SK-N-SH (cell line): ENCODE data around the gene TOX2. TPM values are rescaled to one million over a fixed set of nuclear protein-coding genes. Genes with fewer than 3 reads are reported as not detected.

ENCODE experiments used
- CTCF ChIA-PET: fragments of 300-600, 350-600 bp; formaldehyde crosslinking; extraction: SDS; loops from one replicate; lab custom pipeline; 2021; lab: Yijun Ruan, JAX
- POLR2A ChIA-PET: fragments of 350-600 bp; sonication (Branson Sonifier 250); formaldehyde crosslinking; extraction: SDS; loops from one replicate; lab custom pipeline; 2020; ENCODE audit warnings: antibody characterized with exemption, inconsistent platforms; lab: Yijun Ruan, JAX
- DNase-seq: peaks from one replicate; pipeline ENCODE4 v3.0.0; 2012
- H2AFZ ChIP-seq: fragments of 200-600 bp; sonication (generic); 2 replicates; pipeline ENCODE4 v1.8.1; 2016; ENCODE audit warnings: antibody characterized with exemption, mild to moderate bottlenecking, low read depth
- H3F3A ChIP-seq: fragments of 200-600 bp; sonication (generic); replicated peaks from 2 replicates; pipeline ENCODE3; 2016; ENCODE audit warnings: antibody characterized with exemption, mild to moderate bottlenecking; ENCODE audit not compliant: insufficient read depth
- H3K27ac ChIP-seq, 2 experiments: fragments of 200-500 bp in 1 of 2; fragments of 200-600 bp in 1 of 2; sonication (Bioruptor generic) in 1 of 2; sonication (generic), shearing (Covaris generic) in 1 of 2; 2 replicates each; pipeline versions ENCODE4 v1.5.1 to v1.6.1; 2014 to 2016; ENCODE audit warnings: low read depth in 2 of 2, inconsistent platforms in 1 of 2, low read length in 1 of 2, mild to moderate bottlenecking in 1 of 2, mixed read lengths in 1 of 2
- H3K27me3 ChIP-seq: fragments of 200-600 bp; sonication (generic), shearing (Covaris generic); 2 replicates; pipeline ENCODE4 v1.6.1; 2016; ENCODE audit warnings: mixed run types; ENCODE audit not compliant: insufficient read depth
- H3K36me3 ChIP-seq, 2 experiments: fragments of 200-500 bp in 1 of 2; fragments of 200-600 bp in 1 of 2; sonication (Bioruptor generic) in 1 of 2; sonication (generic) in 1 of 2; replicated peaks in 1 of 2; 2 replicates each; pipeline versions ENCODE3 to v1.5.1; 2014 to 2016; ENCODE audit warnings: low read length in 1 of 2, mild to moderate bottlenecking in 1 of 2; ENCODE audit not compliant: insufficient read depth in 2 of 2, control insufficient read depth in 1 of 2
- H3K4me1 ChIP-seq, 2 experiments: fragments of 200-500 bp in 1 of 2; fragments of 200-600 bp in 1 of 2; sonication (Bioruptor generic) in 1 of 2; sonication (generic), shearing (Covaris generic) in 1 of 2; 2 replicates each; pipeline versions ENCODE4 v1.5.1 to v1.6.1; 2014 to 2016; ENCODE audit warnings: low read depth in 1 of 2, low read length in 1 of 2, mixed run types in 1 of 2; ENCODE audit not compliant: insufficient read depth in 2 of 2, control insufficient read depth in 1 of 2
- H3K4me2 ChIP-seq: fragments of 200-600 bp; sonication (generic), shearing (Covaris generic); 2 replicates; pipeline ENCODE4 v1.6.1; 2017; ENCODE audit warnings: mixed run types
- H3K4me3 ChIP-seq, 2 experiments: fragments of 200-500 bp in 1 of 2; fragments of 200-600 bp in 1 of 2; sonication (Bioruptor generic) in 1 of 2; sonication (generic), shearing (Covaris generic) in 1 of 2; 2 replicates each; pipeline versions ENCODE4 v1.5.1 to v1.8.1; 2014 to 2016; ENCODE audit warnings: low read depth in 2 of 2, inconsistent platforms in 1 of 2, low read length in 1 of 2, mild to moderate bottlenecking in 1 of 2, mixed read lengths in 1 of 2, moderate library complexity in 1 of 2
- H3K79me2 ChIP-seq: fragments of 200-600 bp; sonication (generic); 2 replicates; pipeline ENCODE4 v1.8.1; 2017; ENCODE audit warnings: mild to moderate bottlenecking; ENCODE audit not compliant: insufficient read depth
- H3K9ac ChIP-seq: fragments of 200-600 bp; sonication (generic); 2 replicates; pipeline ENCODE4 v1.6.1; 2017; ENCODE audit warnings: mixed run types
- H3K9me2 ChIP-seq: fragments of 200-600 bp; sonication (generic); 2 replicates; pipeline ENCODE4 v1.6.1; 2017; ENCODE audit warnings: mixed run types
- H3K9me3 ChIP-seq: fragments of 200-600 bp; sonication (generic); 2 replicates; pipeline ENCODE4 v1.6.1; 2017; ENCODE audit warnings: mixed run types, mild to moderate bottlenecking, moderate library complexity
- H4K20me1 ChIP-seq: fragments of 200-600 bp; sonication (generic); 2 replicates; pipeline ENCODE4 v1.6.1; 2017; ENCODE audit warnings: mild to moderate bottlenecking, mixed run types; ENCODE audit not compliant: insufficient read depth
- JUND ChIP-seq: IDR thresholded peaks from 2 replicates; pipeline ENCODE4 v1.4.0; 2012
- RCOR1 ChIP-seq: fragments of 150-350 bp; IDR thresholded peaks from 2 replicates; pipeline ENCODE4 v1.6.1; 2017; ENCODE audit warnings: antibody characterized with exemption, low read length
- RXRA ChIP-seq: IDR thresholded peaks from 2 replicates; pipeline ENCODE4 v1.4.0; 2012; ENCODE audit warnings: low read depth, mild to moderate bottlenecking, borderline replicate concordance
- USF2 ChIP-seq: fragments of 150-350 bp; IDR thresholded peaks from 2 replicates; pipeline ENCODE4 v1.6.1; 2017; ENCODE audit warnings: antibody characterized with exemption, low read length, low read depth, borderline replicate concordance
- WGBS: methylation state at CpG from one replicate; pipeline ENCODE4 v1.1.6; 2017; ENCODE audit warnings: low lambda C conversion rate; 5-methylcytosine and 5-hydroxymethylcytosine counted together
- polyA plus RNA-seq, 3 experiments: library from polyadenylated mRNA; depleted of rRNA; stranded (reverse); fragments of >200 nt; gene quantifications; 2 replicates each; pipeline ENCODE4 v1.2.3, GENCODE V29; 2012
- TF ChIP-seq, protein P1 (sequence below): IDR thresholded peaks from 2 replicates; pipeline ENCODE4; 2012
- TF ChIP-seq, protein P2 (sequence below): fragments of 200-600 bp; sonication (generic); IDR thresholded peaks from 2 replicates; pipeline ENCODE4 v1.6.1; 2017; ENCODE audit warnings: antibody characterized with exemption, mild to moderate bottlenecking, moderate library complexity

The TOX2 gene
- polyA plus RNA-seq, 1 of the 3 experiments (the other 2 are of a cell fraction) = 15.4 TPM

GRCh38 chr20:43963872-43964791 lies 49.5 kb downstream of the TOX2 start:
- H3K4me2 ChIP-seq = no peak overlapping the region
- peaks cover 3 to 49% of the 10 kb centered on the region in 2 experiments; a peak in 3 of 4 replicates for H3K4me1 ChIP-seq
- CTCF ChIA-PET = interaction anchor here (0.8 to 1.2 kb wide), 3 partner anchors 19 to 226 kb away, joined by 3 to 5 read pairs (median 3); no protein-coding TSS in a partner anchor

GRCh38 chr20:43968341-43969000 lies 53.8 kb downstream of the TOX2 start:
- Histone ChIP-seq H3K9me3 (no peaks in the 10 kb centered on the region), H3K27me3 (no peaks in the 10 kb centered on the region), H3K4me3 (no peak overlapping the region), H3K79me2 (no peaks in the 10 kb centered on the region), H2AFZ (no peak overlapping the region), H3K4me2 (no peak overlapping the region), H3K9ac (no peak overlapping the region), H3K4me1 (peaks cover 3 to 8% of the 10 kb centered on the region in 2 experiments; a peak in 2 of 4 replicates), H4K20me1 (no peaks in the 10 kb centered on the region), H3K36me3 (no peaks in the 10 kb centered on the region), H3K27ac (no peak overlapping the region)
- POLR2A ChIA-PET = no interaction called here
- no peak for DNase-seq
- CTCF ChIA-PET = interaction anchor here (1.2 to 1.3 kb wide), 2 partner anchors 9 to 14 kb away, joined by 3 to 4 read pairs; no protein-coding TSS in a partner anchor
- no peak for TF ChIP-seq USF2
- no peak for TF ChIP-seq RXRA
- TF ChIP-seq, all 33 proteins: peak for 0
- Histone ChIP-seq H3K9me2 (no peaks in the 10 kb centered on the region), H3F3A (no peaks in the 10 kb centered on the region)
- 84% methylated on average over 5 of the region's 5 CpGs for WGBS

More at GRCh38 chr20:43963872-43964791, 49.5 kb downstream of the TOX2 start:
- no peak overlapping the region for H3K9ac ChIP-seq
- H3F3A ChIP-seq = no peaks in the 10 kb centered on the region
- TF ChIP-seq, protein P1, sequence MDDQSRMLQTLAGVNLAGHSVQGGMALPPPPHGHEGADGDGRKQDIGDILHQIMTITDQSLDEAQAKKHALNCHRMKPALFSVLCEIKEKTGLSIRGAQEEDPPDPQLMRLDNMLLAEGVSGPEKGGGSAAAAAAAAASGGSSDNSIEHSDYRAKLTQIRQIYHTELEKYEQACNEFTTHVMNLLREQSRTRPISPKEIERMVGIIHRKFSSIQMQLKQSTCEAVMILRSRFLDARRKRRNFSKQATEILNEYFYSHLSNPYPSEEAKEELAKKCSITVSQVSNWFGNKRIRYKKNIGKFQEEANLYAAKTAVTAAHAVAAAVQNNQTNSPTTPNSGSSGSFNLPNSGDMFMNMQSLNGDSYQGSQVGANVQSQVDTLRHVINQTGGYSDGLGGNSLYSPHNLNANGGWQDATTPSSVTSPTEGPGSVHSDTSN = no peak
- TF ChIP-seq USF2 = no peak
- no peak for TF ChIP-seq JUND
- TF ChIP-seq, protein P2, sequence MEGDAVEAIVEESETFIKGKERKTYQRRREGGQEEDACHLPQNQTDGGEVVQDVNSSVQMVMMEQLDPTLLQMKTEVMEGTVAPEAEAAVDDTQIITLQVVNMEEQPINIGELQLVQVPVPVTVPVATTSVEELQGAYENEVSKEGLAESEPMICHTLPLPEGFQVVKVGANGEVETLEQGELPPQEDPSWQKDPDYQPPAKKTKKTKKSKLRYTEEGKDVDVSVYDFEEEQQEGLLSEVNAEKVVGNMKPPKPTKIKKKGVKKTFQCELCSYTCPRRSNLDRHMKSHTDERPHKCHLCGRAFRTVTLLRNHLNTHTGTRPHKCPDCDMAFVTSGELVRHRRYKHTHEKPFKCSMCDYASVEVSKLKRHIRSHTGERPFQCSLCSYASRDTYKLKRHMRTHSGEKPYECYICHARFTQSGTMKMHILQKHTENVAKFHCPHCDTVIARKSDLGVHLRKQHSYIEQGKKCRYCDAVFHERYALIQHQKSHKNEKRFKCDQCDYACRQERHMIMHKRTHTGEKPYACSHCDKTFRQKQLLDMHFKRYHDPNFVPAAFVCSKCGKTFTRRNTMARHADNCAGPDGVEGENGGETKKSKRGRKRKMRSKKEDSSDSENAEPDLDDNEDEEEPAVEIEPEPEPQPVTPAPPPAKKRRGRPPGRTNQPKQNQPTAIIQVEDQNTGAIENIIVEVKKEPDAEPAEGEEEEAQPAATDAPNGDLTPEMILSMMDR = no peak
- TF ChIP-seq RCOR1 = no peak
- no peaks in the 10 kb centered on the region for H4K20me1 ChIP-seq
- H3K27me3 ChIP-seq = no peaks in the 10 kb centered on the region
- no peaks in the 10 kb centered on the region for H3K36me3 ChIP-seq
- no peak for DNase-seq
- no peak overlapping the region for H2AFZ ChIP-seq
- 95% methylated on average over 10 of the region's 10 CpGs for WGBS
- H3K27ac ChIP-seq = no peak overlapping the region
- H3K9me2 ChIP-seq = no peaks in the 10 kb centered on the region
- H3K79me2 ChIP-seq = no peaks in the 10 kb centered on the region
- H3K4me3 ChIP-seq = no peak overlapping the region
- POLR2A ChIA-PET = no interaction called here
- no peaks in the 10 kb centered on the region for H3K9me3 ChIP-seq
